Stimulated activated memory B cell treated with anti-CD40 and anti-IgM and Interleukin-4, amounts not matched to agents 10 μg/mL and 1 μg/mL and 100 μg/mL, for 72 hours (primary cell): ENCODE results near the gene EPB41L4B.
A peak's percentile ranks its signal among the peaks of the same experiment; 100 is the strongest.

Experiments used
- ATAC-seq: fragments of 150-1000 bp; cut with Tn5 transposase; 2 replicates; pipeline ENCODE4 v1.10.0; 2021
- H3K27ac Mint-ChIP-seq: one replicate; pipeline ENCODE4 v1.8.0; 2022; ENCODE audit warnings: mild to moderate bottlenecking, mixed read lengths
- H3K27me3 Mint-ChIP-seq: one replicate; pipeline ENCODE4 v1.8.0; 2022; ENCODE audit warnings: mixed read lengths
- H3K36me3 Mint-ChIP-seq: one replicate; pipeline ENCODE4 v1.8.0; 2022; ENCODE audit warnings: mixed read lengths
- H3K4me1 Mint-ChIP-seq: one replicate; pipeline ENCODE4 v1.8.0; 2022; ENCODE audit warnings: mixed read lengths
- H3K4me3 Mint-ChIP-seq: one replicate; pipeline ENCODE4 v1.8.0; 2022; ENCODE audit warnings: mild to moderate bottlenecking, moderate library complexity, mixed read lengths
- H3K9me3 Mint-ChIP-seq: one replicate; pipeline ENCODE4 v1.8.0; 2022; ENCODE audit warnings: mixed read lengths

The EPB41L4B gene

GRCh38 chr9:109314011-109314531 is 6.8 kb downstream of the EPB41L4B start:
- ATAC-seq: no peak
- H3K9me3 Mint-ChIP-seq: peaks cover 4% of the 10 kb centered on the region
- H3K27ac Mint-ChIP-seq: no peak overlapping the region
- peaks cover 17% of the 10 kb centered on the region for H3K4me1 Mint-ChIP-seq
- no peaks in the 10 kb centered on the region for H3K36me3 Mint-ChIP-seq
- H3K4me3 Mint-ChIP-seq: no peak overlapping the region
- H3K27me3 Mint-ChIP-seq: peaks cover 86% of the 10 kb centered on the region

GRCh38 chr9:109313351-109313750 is 7.5 kb downstream of the EPB41L4B start:
- ATAC-seq: no peak
- Mint-ChIP-seq H3K36me3 (no peaks in the 10 kb centered on the region), H3K27ac (no peak overlapping the region), H3K4me3 (no peak overlapping the region), H3K27me3 (peaks cover 86% of the 10 kb centered on the region), H3K9me3 (peaks cover 4% of the 10 kb centered on the region), H3K4me1 (peaks cover 10% of the 10 kb centered on the region)

GRCh38 chr9:109312783-109313182 is 8.1 kb downstream of the EPB41L4B start:
- Mint-ChIP-seq H3K9me3 (peaks cover 4% of the 10 kb centered on the region), H3K4me3 (no peak overlapping the region), H3K27ac (no peak overlapping the region), H3K4me1 (peaks cover 9% of the 10 kb centered on the region), H3K27me3 (peaks cover 86% of the 10 kb centered on the region), H3K36me3 (no peaks in the 10 kb centered on the region)
- ATAC-seq: no peak

GRCh38 chr9:109311731-109312130 is 9.1 kb downstream of the EPB41L4B start:
- Mint-ChIP-seq H3K36me3 (no peaks in the 10 kb centered on the region), H3K9me3 (peaks cover 4% of the 10 kb centered on the region), H3K4me3 (no peak overlapping the region), H3K27me3 (peaks cover 85% of the 10 kb centered on the region), H3K27ac (no peak overlapping the region), H3K4me1 (peaks cover 9% of the 10 kb centered on the region)
- peak; percentile 71 for ATAC-seq

- no peak overlapping the region for H3K4me3 Mint-ChIP-seq
- peaks cover 80% of the 10 kb centered on the region for H3K27me3 Mint-ChIP-seq
- no peak overlapping the region for H3K27ac Mint-ChIP-seq
- H3K9me3 Mint-ChIP-seq: peaks cover 3% of the 10 kb centered on the region
- peaks cover 9% of the 10 kb centered on the region for H3K4me1 Mint-ChIP-seq
- ATAC-seq: no peak
- H3K36me3 Mint-ChIP-seq: no peaks in the 10 kb centered on the region
These were observed 9.6 kb downstream of the EPB41L4B start for GRCh38 chr9:109311286-109311685.

- Mint-ChIP-seq H3K9me3 (no peaks in the 10 kb centered on the region), H3K27me3 (peaks cover 72% of the 10 kb centered on the region), H3K4me1 (peaks cover 9% of the 10 kb centered on the region), H3K27ac (no peak overlapping the region), H3K36me3 (no peaks in the 10 kb centered on the region), H3K4me3 (no peak overlapping the region)
- no peak for ATAC-seq
These were observed 10.4 kb downstream of the EPB41L4B start for GRCh38 chr9:109310486-109310901.

- Mint-ChIP-seq H3K9me3 (no peaks in the 10 kb centered on the region), H3K36me3 (no peaks in the 10 kb centered on the region), H3K4me1 (peaks cover 9% of the 10 kb centered on the region), H3K27me3 (peaks cover 71% of the 10 kb centered on the region), H3K27ac (no peak overlapping the region), H3K4me3 (no peak overlapping the region)
- ATAC-seq: no peak
These were observed 11.6 kb downstream of the EPB41L4B start for GRCh38 chr9:109309282-109309681.

- H3K4me1 Mint-ChIP-seq: peaks cover 9% of the 10 kb centered on the region
- H3K27me3 Mint-ChIP-seq: peaks cover 67% of the 10 kb centered on the region
- H3K9me3 Mint-ChIP-seq: no peaks in the 10 kb centered on the region
- H3K27ac Mint-ChIP-seq: no peak overlapping the region
- ATAC-seq: no peak
- no peak overlapping the region for H3K4me3 Mint-ChIP-seq
- H3K36me3 Mint-ChIP-seq: no peaks in the 10 kb centered on the region
These were observed 13.2 kb downstream of the EPB41L4B start for GRCh38 chr9:109307380-109308240.

GRCh38 chr9:109305801-109306200 is 15.1 kb downstream of the EPB41L4B start:
- H3K9me3 Mint-ChIP-seq: no peaks in the 10 kb centered on the region
- H3K27ac Mint-ChIP-seq: no peak overlapping the region
- H3K36me3 Mint-ChIP-seq: no peaks in the 10 kb centered on the region
- H3K4me3 Mint-ChIP-seq: no peak overlapping the region
- peaks cover 67% of the 10 kb centered on the region for H3K27me3 Mint-ChIP-seq
- no peak for ATAC-seq
- no peaks in the 10 kb centered on the region for H3K4me1 Mint-ChIP-seq

- Mint-ChIP-seq H3K4me3 (no peak overlapping the region), H3K4me1 (no peaks in the 10 kb centered on the region), H3K36me3 (no peaks in the 10 kb centered on the region), H3K9me3 (no peaks in the 10 kb centered on the region), H3K27me3 (peaks cover 67% of the 10 kb centered on the region), H3K27ac (no peak overlapping the region)
- ATAC-seq: no peak
These were observed 16.5 kb downstream of the EPB41L4B start for GRCh38 chr9:109304347-109304746.

GRCh38 chr9:109303900-109304299 is 17.0 kb downstream of the EPB41L4B start:
- Mint-ChIP-seq H3K27me3 (peaks cover 64% of the 10 kb centered on the region), H3K4me1 (no peaks in the 10 kb centered on the region), H3K9me3 (no peaks in the 10 kb centered on the region), H3K4me3 (no peak overlapping the region), H3K27ac (no peak overlapping the region), H3K36me3 (no peaks in the 10 kb centered on the region)
- ATAC-seq: no peak

- H3K36me3 Mint-ChIP-seq: no peaks in the 10 kb centered on the region
- H3K27ac Mint-ChIP-seq: no peak overlapping the region
- no peak overlapping the region for H3K4me3 Mint-ChIP-seq
- no peaks in the 10 kb centered on the region for H3K9me3 Mint-ChIP-seq
- peaks cover 51% of the 10 kb centered on the region for H3K27me3 Mint-ChIP-seq
- no peaks in the 10 kb centered on the region for H3K4me1 Mint-ChIP-seq
- ATAC-seq: peak; percentile 5
These were observed 18.3 kb downstream of the EPB41L4B start for GRCh38 chr9:109302606-109303005.

GRCh38 chr9:109301012-109301411 is 19.8 kb downstream of the EPB41L4B start:
- Mint-ChIP-seq H3K9me3 (peaks cover 3% of the 10 kb centered on the region), H3K27ac (no peak overlapping the region)
- no peak for ATAC-seq

GRCh38 chr9:109299891-109300290 is 21.0 kb downstream of the EPB41L4B start:
- no peaks in the 10 kb centered on the region for H3K36me3 Mint-ChIP-seq
- H3K4me3 Mint-ChIP-seq: no peak overlapping the region
- peaks cover 3% of the 10 kb centered on the region for H3K9me3 Mint-ChIP-seq
- H3K27me3 Mint-ChIP-seq: peaks cover 48% of the 10 kb centered on the region
- H3K27ac Mint-ChIP-seq: no peak overlapping the region
- ATAC-seq: no peak
- H3K4me1 Mint-ChIP-seq: no peaks in the 10 kb centered on the region

More at GRCh38 chr9:109301012-109301411, 19.8 kb downstream of the EPB41L4B start:
- H3K36me3 Mint-ChIP-seq: no peaks in the 10 kb centered on the region
- peaks cover 47% of the 10 kb centered on the region for H3K27me3 Mint-ChIP-seq
- no peaks in the 10 kb centered on the region for H3K4me1 Mint-ChIP-seq
- no peak overlapping the region for H3K4me3 Mint-ChIP-seq

GRCh38 chr9:109297899-109298298 is 23.0 kb downstream of the EPB41L4B start:
- no peak overlapping the region for H3K4me3 Mint-ChIP-seq
- H3K36me3 Mint-ChIP-seq: no peaks in the 10 kb centered on the region
- H3K9me3 Mint-ChIP-seq: peaks cover 3% of the 10 kb centered on the region
- H3K27me3 Mint-ChIP-seq: peaks cover 34% of the 10 kb centered on the region
- ATAC-seq: no peak
- no peaks in the 10 kb centered on the region for H3K4me1 Mint-ChIP-seq
- H3K27ac Mint-ChIP-seq: no peak overlapping the region
